HepG2 (cell line): Measurements from ENCODE around the gene GNA14.

Experiments used
- EZH2 ChIP-seq: conservative IDR thresholded peaks from 2 replicates; pipeline ENCODE4 v1.6.1; 2012; ENCODE audit warnings: mild to moderate bottlenecking, low read depth, low read length, moderate library complexity
- MYC ChIP-seq: sonication (generic); formaldehyde crosslinking; IDR thresholded peaks from 2 replicates; pipeline ENCODE4 v1.9.0; 2021; ENCODE audit warnings: missing genetic modification reagents, borderline replicate concordance
- NR2F6 ChIP-seq, 2 experiments: IDR thresholded peaks; 2 replicates each; pipeline ENCODE4 v1.6.1; 2016; ENCODE audit warnings: antibody characterized with exemption in 1 of 2, mild to moderate bottlenecking in 1 of 2
- POLR2A ChIP-seq, 2 experiments: IDR thresholded peaks; 2 replicates each; pipeline ENCODE4 v1.6.1; 2011; ENCODE audit warnings: low read depth in 2 of 2, low read length in 2 of 2, mild to moderate bottlenecking in 1 of 2, moderate library complexity in 1 of 2; ENCODE audit not compliant: insufficient read depth in 1 of 2
- POLR2AphosphoS5 ChIP-seq: IDR thresholded peaks from 2 replicates; pipeline ENCODE4 v1.6.1; 2012; ENCODE audit warnings: low read depth, low read length
- SIN3A ChIP-seq: IDR thresholded peaks from 2 replicates; pipeline ENCODE4 v1.6.1; 2011; ENCODE audit warnings: low read depth, mild to moderate bottlenecking, control low read depth, low read length, borderline replicate concordance
- SMC3 ChIP-seq: IDR thresholded peaks from 2 replicates; pipeline ENCODE4 v1.6.1; 2011; ENCODE audit warnings: low read length, improper control_type of control experiment
- SP1 ChIP-seq, 2 experiments: fragments of 450-650 bp in 1 of 2; sonication (generic) in 1 of 2; formaldehyde crosslinking in 1 of 2; IDR thresholded peaks; 2 replicates each; pipeline versions ENCODE4 v1.4.0 to v1.6.1; 2016 to 2020; ENCODE audit warnings: missing genetic modification reagents in 1 of 2
- TAF1 ChIP-seq: sonication (generic); formaldehyde crosslinking; IDR thresholded peaks from 2 replicates; pipeline ENCODE4 v1.4.0; 2020; ENCODE audit warnings: missing genetic modification reagents
- ZNF138 ChIP-seq: sonication (generic); formaldehyde crosslinking; IDR thresholded peaks from 2 replicates; pipeline ENCODE4 v1.5.0; 2020; ENCODE audit warnings: mild to moderate bottlenecking, low read depth, missing genetic modification reagents
- TF ChIP-seq, protein P1 (sequence below): sonication (generic); formaldehyde crosslinking; IDR thresholded peaks from 2 replicates; pipeline ENCODE4 v1.4.0; 2020; ENCODE audit warnings: missing genetic modification reagents
- TF ChIP-seq, protein P2 (sequence below): IDR thresholded peaks from 2 replicates; pipeline ENCODE4 v1.6.1; 2012; ENCODE audit warnings: inconsistent platforms
- TF ChIP-seq, protein P3 (sequence below): sonication (generic); formaldehyde crosslinking; conservative IDR thresholded peaks from 2 replicates; pipeline ENCODE4 v1.4.0; 2020; ENCODE audit warnings: missing genetic modification reagents
- TF ChIP-seq, protein P4 (sequence below): IDR thresholded peaks from 2 replicates; pipeline ENCODE4 v1.6.1; 2016; ENCODE audit warnings: mild to moderate bottlenecking

DNA sequence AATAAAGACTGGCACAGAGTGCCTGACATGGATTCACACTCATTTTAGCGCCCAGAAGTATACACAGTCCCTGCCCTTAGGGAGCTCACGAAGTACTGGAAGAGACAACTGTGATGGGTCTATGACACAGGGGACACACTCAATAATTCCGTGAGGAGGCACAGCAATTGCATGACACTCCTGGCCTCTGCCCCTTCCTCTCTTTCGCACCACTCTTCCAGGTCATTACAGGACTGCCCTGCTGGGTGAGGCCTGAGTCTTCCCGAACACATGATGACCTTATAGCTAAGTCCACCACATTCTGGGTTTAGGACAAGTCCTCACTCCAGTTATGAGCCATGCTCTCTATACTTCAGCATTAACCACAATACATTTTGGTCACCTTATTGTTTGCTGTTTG, 134.7 kb downstream of the GNA14 start:
- TF ChIP-seq, protein P1, sequence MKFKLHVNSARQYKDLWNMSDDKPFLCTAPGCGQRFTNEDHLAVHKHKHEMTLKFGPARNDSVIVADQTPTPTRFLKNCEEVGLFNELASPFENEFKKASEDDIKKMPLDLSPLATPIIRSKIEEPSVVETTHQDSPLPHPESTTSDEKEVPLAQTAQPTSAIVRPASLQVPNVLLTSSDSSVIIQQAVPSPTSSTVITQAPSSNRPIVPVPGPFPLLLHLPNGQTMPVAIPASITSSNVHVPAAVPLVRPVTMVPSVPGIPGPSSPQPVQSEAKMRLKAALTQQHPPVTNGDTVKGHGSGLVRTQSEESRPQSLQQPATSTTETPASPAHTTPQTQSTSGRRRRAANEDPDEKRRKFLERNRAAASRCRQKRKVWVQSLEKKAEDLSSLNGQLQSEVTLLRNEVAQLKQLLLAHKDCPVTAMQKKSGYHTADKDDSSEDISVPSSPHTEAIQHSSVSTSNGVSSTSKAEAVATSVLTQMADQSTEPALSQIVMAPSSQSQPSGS = no peak
- no peak for TF ChIP-seq POLR2A (IDR thresholded peaks at IDR 0.05; ENCODE audit: insufficient read depth in 1 of 2, low read depth in 2 of 2, low read length in 2 of 2)
- TF ChIP-seq ZNF138 = no peak
- TF ChIP-seq, protein P2, sequence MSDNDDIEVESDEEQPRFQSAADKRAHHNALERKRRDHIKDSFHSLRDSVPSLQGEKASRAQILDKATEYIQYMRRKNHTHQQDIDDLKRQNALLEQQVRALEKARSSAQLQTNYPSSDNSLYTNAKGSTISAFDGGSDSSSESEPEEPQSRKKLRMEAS = no peak
- TF ChIP-seq, protein P3, sequence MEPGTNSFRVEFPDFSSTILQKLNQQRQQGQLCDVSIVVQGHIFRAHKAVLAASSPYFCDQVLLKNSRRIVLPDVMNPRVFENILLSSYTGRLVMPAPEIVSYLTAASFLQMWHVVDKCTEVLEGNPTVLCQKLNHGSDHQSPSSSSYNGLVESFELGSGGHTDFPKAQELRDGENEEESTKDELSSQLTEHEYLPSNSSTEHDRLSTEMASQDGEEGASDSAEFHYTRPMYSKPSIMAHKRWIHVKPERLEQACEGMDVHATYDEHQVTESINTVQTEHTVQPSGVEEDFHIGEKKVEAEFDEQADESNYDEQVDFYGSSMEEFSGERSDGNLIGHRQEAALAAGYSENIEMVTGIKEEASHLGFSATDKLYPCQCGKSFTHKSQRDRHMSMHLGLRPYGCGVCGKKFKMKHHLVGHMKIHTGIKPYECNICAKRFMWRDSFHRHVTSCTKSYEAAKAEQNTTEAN (CRISPR knock-in tag) = no peak
- TF ChIP-seq MYC (CRISPR knock-in tag) = no peak
- TF ChIP-seq SP1 (IDR thresholded peaks at IDR 0.05) = no peak
- no peak for TF ChIP-seq SP1 (CRISPR knock-in tag; IDR thresholded peaks at IDR 0.05)
- TF ChIP-seq TAF1 (CRISPR knock-in tag) = no peak
- no peak for TF ChIP-seq POLR2AphosphoS5
- TF ChIP-seq, protein P4, sequence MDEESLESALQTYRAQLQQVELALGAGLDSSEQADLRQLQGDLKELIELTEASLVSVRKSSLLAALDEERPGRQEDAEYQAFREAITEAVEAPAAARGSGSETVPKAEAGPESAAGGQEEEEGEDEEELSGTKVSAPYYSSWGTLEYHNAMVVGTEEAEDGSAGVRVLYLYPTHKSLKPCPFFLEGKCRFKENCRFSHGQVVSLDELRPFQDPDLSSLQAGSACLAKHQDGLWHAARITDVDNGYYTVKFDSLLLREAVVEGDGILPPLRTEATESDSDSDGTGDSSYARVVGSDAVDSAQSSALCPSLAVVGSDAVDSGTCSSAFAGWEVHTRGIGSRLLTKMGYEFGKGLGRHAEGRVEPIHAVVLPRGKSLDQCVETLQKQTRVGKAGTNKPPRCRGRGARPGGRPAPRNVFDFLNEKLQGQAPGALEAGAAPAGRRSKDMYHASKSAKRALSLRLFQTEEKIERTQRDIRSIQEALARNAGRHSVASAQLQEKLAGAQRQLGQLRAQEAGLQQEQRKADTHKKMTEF = no peak
- TF ChIP-seq EZH2 = no peak
- no peak for TF ChIP-seq SIN3A
- no peak for TF ChIP-seq SMC3
- no peak for TF ChIP-seq NR2F6 (IDR thresholded peaks at IDR 0.05)
- TF ChIP-seq NR2F6 (CRISPR knock-in tag; IDR thresholded peaks at IDR 0.05) = no peak
